GM23338 (cell line): ENCODE data around the gene LDB1. TPM values are rescaled to one million over a fixed set of nuclear protein-coding genes. Genes with fewer than 3 reads are reported as not detected.

Source experiments
- ATAC-seq: fragments of 200-7000 bp; cut with Tn5 transposase; 3 replicates; pipeline ENCODE4 v1.9.1; 2020
- DNase-seq: peaks from one replicate; pipeline ENCODE4 v3.0.0-alpha.2; 2015; ENCODE audit warnings: low spot score
- H2AFZ ChIP-seq: fragments of 200-600 bp; sonication (generic); 2 replicates; pipeline ENCODE4 v1.8.0; 2016; ENCODE audit warnings: antibody characterized with exemption, mild to moderate bottlenecking, moderate library complexity
- H3F3A ChIP-seq: fragments of 200-600 bp; sonication (generic); replicated peaks from 2 replicates; pipeline ENCODE4 v1.8.0; 2017; ENCODE audit warnings: antibody characterized with exemption, mixed run types, low read depth
- H3K27ac ChIP-seq: fragments of 200-600 bp; sonication (generic); 2 replicates; pipeline ENCODE4 v1.6.1; 2016; ENCODE audit warnings: low read depth
- H3K27me3 ChIP-seq: fragments of 200-600 bp; sonication (generic); 2 replicates; pipeline ENCODE4 v1.8.0; 2016; ENCODE audit warnings: mild to moderate bottlenecking, mixed run types, moderate library complexity; ENCODE audit not compliant: insufficient read depth
- H3K36me3 ChIP-seq: fragments of 200-600 bp; sonication (generic); 2 replicates; pipeline ENCODE4 v1.8.0; 2016; ENCODE audit warnings: mild to moderate bottlenecking; ENCODE audit not compliant: insufficient read depth
- H3K4me1 ChIP-seq: fragments of 200-600 bp; sonication (generic); 2 replicates; pipeline ENCODE4 v1.8.0; 2016; ENCODE audit warnings: mild to moderate bottlenecking, moderate library complexity; ENCODE audit not compliant: insufficient read depth
- H3K4me2 ChIP-seq: fragments of 200-600 bp; sonication (generic); 2 replicates; pipeline ENCODE4 v1.7.1; 2017; ENCODE audit warnings: mixed run types
- H3K4me3 ChIP-seq: fragments of 200-600 bp; sonication (generic); 2 replicates; pipeline ENCODE4 v1.6.1; 2016; ENCODE audit warnings: mixed run types
- H3K79me2 ChIP-seq: fragments of 200-600 bp; sonication (generic); replicated peaks from 2 replicates; pipeline ENCODE4 v1.8.0; 2017; ENCODE audit warnings: mild to moderate bottlenecking; ENCODE audit not compliant: insufficient read depth
- H3K9me2 ChIP-seq: fragments of 200-600 bp; sonication (generic); 2 replicates; pipeline ENCODE4 v1.8.0; 2017; ENCODE audit not compliant: insufficient read depth
- H4K20me1 ChIP-seq: fragments of 200-600 bp; sonication (generic); replicated peaks from 2 replicates; pipeline ENCODE4 v1.8.0; 2017; ENCODE audit warnings: mild to moderate bottlenecking; ENCODE audit not compliant: insufficient read depth
- H3K27ac Mint-ChIP-seq: 2 replicates; pipeline ENCODE4 v1.8.0; 2020; ENCODE audit warnings: inconsistent platforms, mild to moderate bottlenecking, moderate library complexity, mixed read lengths
- H3K27me3 Mint-ChIP-seq: 3 replicates; pipeline ENCODE4 v1.8.0; 2022; ENCODE audit warnings: low read depth, mild to moderate bottlenecking, moderate library complexity, mixed read lengths, inconsistent platforms; ENCODE audit not compliant: insufficient read depth, poor library complexity
- H3K36me3 Mint-ChIP-seq: 3 replicates; pipeline ENCODE4 v1.8.0; 2021; ENCODE audit warnings: low read depth, mild to moderate bottlenecking, inconsistent platforms, moderate library complexity, mixed read lengths
- H3K4me1 Mint-ChIP-seq: 3 replicates; pipeline ENCODE4 v1.8.0; 2020; ENCODE audit warnings: mild to moderate bottlenecking, inconsistent platforms, mixed read lengths
- H3K4me3 Mint-ChIP-seq: 3 replicates; pipeline ENCODE4 v1.8.0; 2021; ENCODE audit warnings: moderate library complexity, mild to moderate bottlenecking, inconsistent platforms, mixed read lengths
- H3K9me3 Mint-ChIP-seq: 3 replicates; pipeline ENCODE4 v1.8.0; 2020; ENCODE audit warnings: moderate library complexity, mild to moderate bottlenecking, inconsistent platforms, mixed read lengths
- CREB1 ChIP-seq: fragments of 250-450 bp; sonication (Bioruptor Pico); IDR thresholded peaks from 2 replicates; pipeline ENCODE4 v1.5.0; 2020; ENCODE audit warnings: low read depth, mild to moderate bottlenecking, moderate library complexity
- JUNB ChIP-seq: IDR thresholded peaks from one replicate; pipeline ENCODE4 v1.6.1; 2016; ENCODE audit warnings: antibody characterized with exemption; ENCODE audit not compliant: unreplicated experiment
- NANOG ChIP-seq: IDR thresholded peaks from 2 replicates; pipeline ENCODE4 v1.6.1; 2016; ENCODE audit warnings: antibody characterized with exemption, borderline replicate concordance
- POLR2AphosphoS5 ChIP-seq: IDR thresholded peaks from 2 replicates; pipeline ENCODE4 v1.6.1; 2016; ENCODE audit warnings: antibody characterized with exemption, low read depth
- STAT1 ChIP-seq: IDR thresholded peaks from one replicate; pipeline ENCODE4 v1.6.1; 2016; ENCODE audit warnings: antibody characterized with exemption; ENCODE audit not compliant: unreplicated experiment
- ZNF114 ChIP-seq: fragments of 250-450 bp; sonication (Bioruptor Pico); IDR thresholded peaks from 2 replicates; pipeline ENCODE4 v1.5.0; 2020; ENCODE audit warnings: mild to moderate bottlenecking, moderate library complexity
- ZNF331 ChIP-seq: fragments of 250-450 bp; sonication (Bioruptor Pico); IDR thresholded peaks from 2 replicates; pipeline ENCODE4 v1.5.0; 2020; ENCODE audit warnings: low read depth, mild to moderate bottlenecking, moderate library complexity
- polyA plus RNA-seq: library from polyadenylated mRNA; unstranded; fragments of >200 nt; fragmentation: Nextera tagmentation; extraction: Ambion mirVana; gene quantifications from 2 replicates; pipeline ENCODE4 v1.2.1, GENCODE V29; 2016
- total RNA-seq: library from RNA; depleted of rRNA; stranded (reverse); fragments of >200 nt; shearing (Covaris generic); gene quantifications from 2 replicates; pipeline ENCODE4 v1.2.3, GENCODE V29; 2014
- TF ChIP-seq, protein P1 (sequence below): fragments of 250-450 bp; sonication (Bioruptor Pico); IDR thresholded peaks from 2 replicates; pipeline ENCODE4 v1.5.0; 2020; ENCODE audit warnings: mild to moderate bottlenecking, moderate library complexity
- TF ChIP-seq, protein P2 (sequence below), 2 experiments: fragments of 200-600 bp in 1 of 2; sonication (generic) in 1 of 2; conservative IDR thresholded peaks; 2 replicates each; pipeline versions ENCODE4 v1.5.1 to v1.6.1; 2016 to 2017; ENCODE audit warnings: antibody characterized with exemption in 2 of 2, low read depth in 2 of 2, mild to moderate bottlenecking in 2 of 2, moderate library complexity in 1 of 2
- TF ChIP-seq, protein P3 (sequence below): IDR thresholded peaks from one replicate; pipeline ENCODE4 v1.6.1; 2018; ENCODE audit warnings: antibody characterized with exemption; ENCODE audit not compliant: unreplicated experiment
- TF ChIP-seq, protein P4 (sequence below): IDR thresholded peaks from 2 replicates; pipeline ENCODE4 v1.6.1; 2016; ENCODE audit warnings: antibody characterized with exemption

Gene LDB1
- total and polyA plus RNA-seq, 2 experiments from 2014 or later = 16.3 to 69.3 TPM

DNA sequence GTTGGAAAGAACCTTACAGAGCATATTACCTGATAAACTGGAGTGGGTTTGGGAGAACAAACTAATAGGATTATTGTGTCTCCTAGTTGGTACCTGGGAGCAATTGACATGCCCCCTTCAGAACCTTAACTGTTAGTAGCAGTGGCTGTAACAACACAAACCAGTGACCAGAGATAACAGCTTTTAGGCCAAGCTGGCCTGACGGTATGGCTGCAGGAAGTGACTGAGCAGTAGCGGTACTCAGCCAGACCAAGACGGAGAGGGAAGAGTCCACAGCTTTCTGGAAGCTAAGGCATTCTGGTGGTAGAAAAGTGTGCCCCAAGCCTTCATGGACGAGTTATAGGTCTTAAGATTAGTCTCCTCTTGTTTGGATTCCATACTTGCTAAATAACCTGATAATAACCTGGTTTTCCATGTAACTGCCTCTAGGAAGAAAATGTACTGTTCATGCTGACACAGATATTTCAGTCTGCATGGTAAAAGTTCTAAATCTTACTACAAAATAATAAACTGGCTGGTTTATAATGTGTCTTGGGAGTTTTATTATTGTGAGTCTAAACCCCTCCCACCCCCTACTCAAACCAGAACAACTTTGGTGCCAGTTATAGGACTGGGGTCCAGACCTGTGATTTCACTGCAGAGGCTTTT lies 43.3 kb upstream of the LDB1 start:
- H3K36me3 Mint-ChIP-seq = peaks cover 58% of the 10 kb centered on the region

More for the DNA sequence above, 43.3 kb upstream of the LDB1 start:
- Histone ChIP-seq H3K4me3 (no peak overlapping the region), H3K27ac (peak overlapping the region; percentile 53), H3K36me3 (peaks cover 47% of the 10 kb centered on the region), H3K4me2 (peak overlapping the region; percentile 59; the same call in 1 of the 2 replicates), H2AFZ (no peak overlapping the region), H3F3A (peaks cover 23% of the 10 kb centered on the region), H4K20me1 (peaks cover 24% of the 10 kb centered on the region; the same call in 1 of the 2 replicates), H3K27me3 (no peaks in the 10 kb centered on the region), H3K9me2 (no peaks in the 10 kb centered on the region), H3K4me1 (peaks cover 21% of the 10 kb centered on the region), H3K79me2 (0 out of 2 replicates have a peak, but pooled peaks cover 3% of the 10 kb centered on the region)
- Mint-ChIP-seq H3K4me1 (peaks cover 9% of the 10 kb centered on the region; the same call in 2 of the 3 replicates), H3K9me3 (no peaks in the 10 kb centered on the region), H3K4me3 (no peak overlapping the region), H3K27ac (peak overlapping the region; percentile 80; the same call in 1 of the 2 replicates), H3K27me3 (peaks cover 4% of the 10 kb centered on the region)
- TF ChIP-seq POLR2AphosphoS5 = no peak
- no peak for TF ChIP-seq NANOG
- TF ChIP-seq, protein P1, sequence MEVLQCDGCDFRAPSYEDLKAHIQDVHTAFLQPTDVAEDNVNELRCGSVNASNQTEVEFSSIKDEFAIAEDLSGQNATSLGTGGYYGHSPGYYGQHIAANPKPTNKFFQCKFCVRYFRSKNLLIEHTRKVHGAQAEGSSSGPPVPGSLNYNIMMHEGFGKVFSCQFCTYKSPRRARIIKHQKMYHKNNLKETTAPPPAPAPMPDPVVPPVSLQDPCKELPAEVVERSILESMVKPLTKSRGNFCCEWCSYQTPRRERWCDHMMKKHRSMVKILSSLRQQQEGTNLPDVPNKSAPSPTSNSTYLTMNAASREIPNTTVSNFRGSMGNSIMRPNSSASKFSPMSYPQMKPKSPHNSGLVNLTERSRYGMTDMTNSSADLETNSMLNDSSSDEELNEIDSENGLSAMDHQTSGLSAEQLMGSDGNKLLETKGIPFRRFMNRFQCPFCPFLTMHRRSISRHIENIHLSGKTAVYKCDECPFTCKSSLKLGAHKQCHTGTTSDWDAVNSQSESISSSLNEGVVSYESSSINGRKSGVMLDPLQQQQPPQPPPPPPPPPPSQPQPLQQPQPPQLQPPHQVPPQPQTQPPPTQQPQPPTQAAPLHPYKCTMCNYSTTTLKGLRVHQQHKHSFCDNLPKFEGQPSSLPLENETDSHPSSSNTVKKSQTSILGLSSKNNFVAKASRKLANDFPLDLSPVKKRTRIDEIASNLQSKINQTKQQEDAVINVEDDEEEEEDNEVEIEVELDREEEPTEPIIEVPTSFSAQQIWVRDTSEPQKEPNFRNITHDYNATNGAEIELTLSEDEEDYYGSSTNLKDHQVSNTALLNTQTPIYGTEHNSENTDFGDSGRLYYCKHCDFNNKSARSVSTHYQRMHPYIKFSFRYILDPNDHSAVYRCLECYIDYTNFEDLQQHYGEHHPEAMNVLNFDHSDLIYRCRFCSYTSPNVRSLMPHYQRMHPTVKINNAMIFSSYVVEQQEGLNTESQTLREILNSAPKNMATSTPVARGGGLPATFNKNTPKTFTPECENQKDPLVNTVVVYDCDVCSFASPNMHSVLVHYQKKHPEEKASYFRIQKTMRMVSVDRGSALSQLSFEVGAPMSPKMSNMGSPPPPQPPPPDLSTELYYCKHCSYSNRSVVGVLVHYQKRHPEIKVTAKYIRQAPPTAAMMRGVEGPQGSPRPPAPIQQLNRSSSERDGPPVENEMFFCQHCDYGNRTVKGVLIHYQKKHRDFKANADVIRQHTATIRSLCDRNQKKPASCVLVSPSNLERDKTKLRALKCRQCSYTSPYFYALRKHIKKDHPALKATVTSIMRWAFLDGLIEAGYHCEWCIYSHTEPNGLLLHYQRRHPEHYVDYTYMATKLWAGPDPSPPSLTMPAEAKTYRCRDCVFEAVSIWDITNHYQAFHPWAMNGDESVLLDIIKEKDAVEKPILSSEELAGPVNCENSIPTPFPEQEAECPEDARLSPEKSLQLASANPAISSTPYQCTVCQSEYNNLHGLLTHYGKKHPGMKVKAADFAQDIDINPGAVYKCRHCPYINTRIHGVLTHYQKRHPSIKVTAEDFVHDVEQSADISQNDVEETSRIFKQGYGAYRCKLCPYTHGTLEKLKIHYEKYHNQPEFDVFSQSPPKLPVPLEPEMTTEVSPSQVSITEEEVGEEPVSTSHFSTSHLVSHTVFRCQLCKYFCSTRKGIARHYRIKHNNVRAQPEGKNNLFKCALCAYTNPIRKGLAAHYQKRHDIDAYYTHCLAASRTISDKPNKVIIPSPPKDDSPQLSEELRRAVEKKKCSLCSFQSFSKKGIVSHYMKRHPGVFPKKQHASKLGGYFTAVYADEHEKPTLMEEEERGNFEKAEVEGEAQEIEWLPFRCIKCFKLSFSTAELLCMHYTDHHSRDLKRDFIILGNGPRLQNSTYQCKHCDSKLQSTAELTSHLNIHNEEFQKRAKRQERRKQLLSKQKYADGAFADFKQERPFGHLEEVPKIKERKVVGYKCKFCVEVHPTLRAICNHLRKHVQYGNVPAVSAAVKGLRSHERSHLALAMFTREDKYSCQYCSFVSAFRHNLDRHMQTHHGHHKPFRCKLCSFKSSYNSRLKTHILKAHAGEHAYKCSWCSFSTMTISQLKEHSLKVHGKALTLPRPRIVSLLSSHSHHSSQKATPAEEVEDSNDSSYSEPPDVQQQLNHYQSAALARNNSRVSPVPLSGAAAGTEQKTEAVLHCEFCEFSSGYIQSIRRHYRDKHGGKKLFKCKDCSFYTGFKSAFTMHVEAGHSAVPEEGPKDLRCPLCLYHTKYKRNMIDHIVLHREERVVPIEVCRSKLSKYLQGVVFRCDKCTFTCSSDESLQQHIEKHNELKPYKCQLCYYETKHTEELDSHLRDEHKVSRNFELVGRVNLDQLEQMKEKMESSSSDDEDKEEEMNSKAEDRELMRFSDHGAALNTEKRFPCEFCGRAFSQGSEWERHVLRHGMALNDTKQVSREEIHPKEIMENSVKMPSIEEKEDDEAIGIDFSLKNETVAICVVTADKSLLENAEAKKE = no peak
- no peak for TF ChIP-seq ZNF114 (CRISPR knock-in tag)
- no peak for TF ChIP-seq STAT1
- TF ChIP-seq JUNB = no peak
- TF ChIP-seq, protein P2, sequence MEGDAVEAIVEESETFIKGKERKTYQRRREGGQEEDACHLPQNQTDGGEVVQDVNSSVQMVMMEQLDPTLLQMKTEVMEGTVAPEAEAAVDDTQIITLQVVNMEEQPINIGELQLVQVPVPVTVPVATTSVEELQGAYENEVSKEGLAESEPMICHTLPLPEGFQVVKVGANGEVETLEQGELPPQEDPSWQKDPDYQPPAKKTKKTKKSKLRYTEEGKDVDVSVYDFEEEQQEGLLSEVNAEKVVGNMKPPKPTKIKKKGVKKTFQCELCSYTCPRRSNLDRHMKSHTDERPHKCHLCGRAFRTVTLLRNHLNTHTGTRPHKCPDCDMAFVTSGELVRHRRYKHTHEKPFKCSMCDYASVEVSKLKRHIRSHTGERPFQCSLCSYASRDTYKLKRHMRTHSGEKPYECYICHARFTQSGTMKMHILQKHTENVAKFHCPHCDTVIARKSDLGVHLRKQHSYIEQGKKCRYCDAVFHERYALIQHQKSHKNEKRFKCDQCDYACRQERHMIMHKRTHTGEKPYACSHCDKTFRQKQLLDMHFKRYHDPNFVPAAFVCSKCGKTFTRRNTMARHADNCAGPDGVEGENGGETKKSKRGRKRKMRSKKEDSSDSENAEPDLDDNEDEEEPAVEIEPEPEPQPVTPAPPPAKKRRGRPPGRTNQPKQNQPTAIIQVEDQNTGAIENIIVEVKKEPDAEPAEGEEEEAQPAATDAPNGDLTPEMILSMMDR (conservative IDR thresholded peaks at IDR 0.05; ENCODE audit: low read depth in 2 of 2) = no peak
- TF ChIP-seq, protein P3, sequence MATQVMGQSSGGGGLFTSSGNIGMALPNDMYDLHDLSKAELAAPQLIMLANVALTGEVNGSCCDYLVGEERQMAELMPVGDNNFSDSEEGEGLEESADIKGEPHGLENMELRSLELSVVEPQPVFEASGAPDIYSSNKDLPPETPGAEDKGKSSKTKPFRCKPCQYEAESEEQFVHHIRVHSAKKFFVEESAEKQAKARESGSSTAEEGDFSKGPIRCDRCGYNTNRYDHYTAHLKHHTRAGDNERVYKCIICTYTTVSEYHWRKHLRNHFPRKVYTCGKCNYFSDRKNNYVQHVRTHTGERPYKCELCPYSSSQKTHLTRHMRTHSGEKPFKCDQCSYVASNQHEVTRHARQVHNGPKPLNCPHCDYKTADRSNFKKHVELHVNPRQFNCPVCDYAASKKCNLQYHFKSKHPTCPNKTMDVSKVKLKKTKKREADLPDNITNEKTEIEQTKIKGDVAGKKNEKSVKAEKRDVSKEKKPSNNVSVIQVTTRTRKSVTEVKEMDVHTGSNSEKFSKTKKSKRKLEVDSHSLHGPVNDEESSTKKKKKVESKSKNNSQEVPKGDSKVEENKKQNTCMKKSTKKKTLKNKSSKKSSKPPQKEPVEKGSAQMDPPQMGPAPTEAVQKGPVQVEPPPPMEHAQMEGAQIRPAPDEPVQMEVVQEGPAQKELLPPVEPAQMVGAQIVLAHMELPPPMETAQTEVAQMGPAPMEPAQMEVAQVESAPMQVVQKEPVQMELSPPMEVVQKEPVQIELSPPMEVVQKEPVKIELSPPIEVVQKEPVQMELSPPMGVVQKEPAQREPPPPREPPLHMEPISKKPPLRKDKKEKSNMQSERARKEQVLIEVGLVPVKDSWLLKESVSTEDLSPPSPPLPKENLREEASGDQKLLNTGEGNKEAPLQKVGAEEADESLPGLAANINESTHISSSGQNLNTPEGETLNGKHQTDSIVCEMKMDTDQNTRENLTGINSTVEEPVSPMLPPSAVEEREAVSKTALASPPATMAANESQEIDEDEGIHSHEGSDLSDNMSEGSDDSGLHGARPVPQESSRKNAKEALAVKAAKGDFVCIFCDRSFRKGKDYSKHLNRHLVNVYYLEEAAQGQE = no peak
- TF ChIP-seq CREB1 (CRISPR knock-in tag) = no peak
- TF ChIP-seq ZNF331 = no peak
- TF ChIP-seq, protein P4, sequence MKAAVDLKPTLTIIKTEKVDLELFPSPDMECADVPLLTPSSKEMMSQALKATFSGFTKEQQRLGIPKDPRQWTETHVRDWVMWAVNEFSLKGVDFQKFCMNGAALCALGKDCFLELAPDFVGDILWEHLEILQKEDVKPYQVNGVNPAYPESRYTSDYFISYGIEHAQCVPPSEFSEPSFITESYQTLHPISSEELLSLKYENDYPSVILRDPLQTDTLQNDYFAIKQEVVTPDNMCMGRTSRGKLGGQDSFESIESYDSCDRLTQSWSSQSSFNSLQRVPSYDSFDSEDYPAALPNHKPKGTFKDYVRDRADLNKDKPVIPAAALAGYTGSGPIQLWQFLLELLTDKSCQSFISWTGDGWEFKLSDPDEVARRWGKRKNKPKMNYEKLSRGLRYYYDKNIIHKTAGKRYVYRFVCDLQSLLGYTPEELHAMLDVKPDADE = no peak
- ATAC-seq = peak; percentile 25
- no peak for DNase-seq
